SK-N-SH (cell line): Measurements from ENCODE around the gene EFHC1. TPM values are rescaled to one million over a fixed set of nuclear protein-coding genes. Genes with fewer than 3 reads are reported as not detected.
A peak's percentile ranks its signal among the peaks of the same experiment; 100 is the strongest.

Experiments used
- CTCF ChIA-PET: fragments of 300-600, 350-600 bp; formaldehyde crosslinking; extraction: SDS; loops from one replicate; lab custom pipeline; 2021; lab: Yijun Ruan, JAX
- POLR2A ChIA-PET: fragments of 350-600 bp; sonication (Branson Sonifier 250); formaldehyde crosslinking; extraction: SDS; loops from one replicate; lab custom pipeline; 2020; ENCODE audit warnings: antibody characterized with exemption, inconsistent platforms; lab: Yijun Ruan, JAX
- DNase-seq: peaks from one replicate; pipeline ENCODE4 v3.0.0; 2012
- H2AFZ ChIP-seq: fragments of 200-600 bp; sonication (generic); 2 replicates; pipeline ENCODE4 v1.8.1; 2016; ENCODE audit warnings: antibody characterized with exemption, mild to moderate bottlenecking, low read depth
- H3F3A ChIP-seq: fragments of 200-600 bp; sonication (generic); replicated peaks from 2 replicates; pipeline ENCODE3; 2016; ENCODE audit warnings: antibody characterized with exemption, mild to moderate bottlenecking; ENCODE audit not compliant: insufficient read depth
- H3K27ac ChIP-seq, 2 experiments: fragments of 200-500 bp in 1 of 2; fragments of 200-600 bp in 1 of 2; sonication (Bioruptor generic) in 1 of 2; sonication (generic), shearing (Covaris generic) in 1 of 2; 2 replicates each; pipeline versions ENCODE4 v1.5.1 to v1.6.1; 2014 to 2016; ENCODE audit warnings: low read depth in 2 of 2, inconsistent platforms in 1 of 2, low read length in 1 of 2, mild to moderate bottlenecking in 1 of 2, mixed read lengths in 1 of 2
- H3K27me3 ChIP-seq: fragments of 200-600 bp; sonication (generic), shearing (Covaris generic); 2 replicates; pipeline ENCODE4 v1.6.1; 2016; ENCODE audit warnings: mixed run types; ENCODE audit not compliant: insufficient read depth
- H3K36me3 ChIP-seq, 2 experiments: fragments of 200-500 bp in 1 of 2; fragments of 200-600 bp in 1 of 2; sonication (Bioruptor generic) in 1 of 2; sonication (generic) in 1 of 2; replicated peaks in 1 of 2; 2 replicates each; pipeline versions ENCODE3 to v1.5.1; 2014 to 2016; ENCODE audit warnings: low read length in 1 of 2, mild to moderate bottlenecking in 1 of 2; ENCODE audit not compliant: insufficient read depth in 2 of 2, control insufficient read depth in 1 of 2
- H3K4me1 ChIP-seq, 2 experiments: fragments of 200-500 bp in 1 of 2; fragments of 200-600 bp in 1 of 2; sonication (Bioruptor generic) in 1 of 2; sonication (generic), shearing (Covaris generic) in 1 of 2; 2 replicates each; pipeline versions ENCODE4 v1.5.1 to v1.6.1; 2014 to 2016; ENCODE audit warnings: low read depth in 1 of 2, low read length in 1 of 2, mixed run types in 1 of 2; ENCODE audit not compliant: insufficient read depth in 2 of 2, control insufficient read depth in 1 of 2
- H3K4me2 ChIP-seq: fragments of 200-600 bp; sonication (generic), shearing (Covaris generic); 2 replicates; pipeline ENCODE4 v1.6.1; 2017; ENCODE audit warnings: mixed run types
- H3K4me3 ChIP-seq, 2 experiments: fragments of 200-500 bp in 1 of 2; fragments of 200-600 bp in 1 of 2; sonication (Bioruptor generic) in 1 of 2; sonication (generic), shearing (Covaris generic) in 1 of 2; 2 replicates each; pipeline versions ENCODE4 v1.5.1 to v1.8.1; 2014 to 2016; ENCODE audit warnings: low read depth in 2 of 2, inconsistent platforms in 1 of 2, low read length in 1 of 2, mild to moderate bottlenecking in 1 of 2, mixed read lengths in 1 of 2, moderate library complexity in 1 of 2
- H3K79me2 ChIP-seq: fragments of 200-600 bp; sonication (generic); 2 replicates; pipeline ENCODE4 v1.8.1; 2017; ENCODE audit warnings: mild to moderate bottlenecking; ENCODE audit not compliant: insufficient read depth
- H3K9ac ChIP-seq: fragments of 200-600 bp; sonication (generic); 2 replicates; pipeline ENCODE4 v1.6.1; 2017; ENCODE audit warnings: mixed run types
- H3K9me2 ChIP-seq: fragments of 200-600 bp; sonication (generic); 2 replicates; pipeline ENCODE4 v1.6.1; 2017; ENCODE audit warnings: mixed run types
- H3K9me3 ChIP-seq: fragments of 200-600 bp; sonication (generic); 2 replicates; pipeline ENCODE4 v1.6.1; 2017; ENCODE audit warnings: mixed run types, mild to moderate bottlenecking, moderate library complexity
- H4K20me1 ChIP-seq: fragments of 200-600 bp; sonication (generic); 2 replicates; pipeline ENCODE4 v1.6.1; 2017; ENCODE audit warnings: mild to moderate bottlenecking, mixed run types; ENCODE audit not compliant: insufficient read depth
- CHD2 ChIP-seq: fragments of 150-350 bp; IDR thresholded peaks from 2 replicates; pipeline ENCODE4 v1.6.1; 2018; ENCODE audit warnings: low read length; ENCODE audit not compliant: partially characterized antibody
- ELF1 ChIP-seq: IDR thresholded peaks from 2 replicates; pipeline ENCODE4 v1.4.0; 2012
- EZH2phosphoT487 ChIP-seq: fragments of 200-600 bp; sonication (generic); IDR thresholded peaks from 2 replicates; pipeline ENCODE4 v1.6.1; 2017; ENCODE audit warnings: low read depth, mixed run types, mild to moderate bottlenecking, antibody characterized with exemption, moderate library complexity, borderline replicate concordance
- FOSL2 ChIP-seq: IDR thresholded peaks from 2 replicates; pipeline ENCODE4 v1.4.0; 2012; ENCODE audit warnings: low read depth, mild to moderate bottlenecking, moderate library complexity, borderline replicate concordance
- FOXM1 ChIP-seq: IDR thresholded peaks from 2 replicates; pipeline ENCODE4 v1.4.0; 2012; ENCODE audit warnings: low read depth, mild to moderate bottlenecking
- GATA2 ChIP-seq: sonication (generic); formaldehyde crosslinking; IDR thresholded peaks from 2 replicates; pipeline ENCODE4 v1.5.0; 2020; ENCODE audit warnings: mild to moderate bottlenecking, missing genetic modification reagents
- MEF2A ChIP-seq: IDR thresholded peaks from 2 replicates; pipeline ENCODE4 v1.4.0; 2012; ENCODE audit warnings: low read depth, borderline replicate concordance
- MXI1 ChIP-seq: IDR thresholded peaks from 2 replicates; pipeline ENCODE4 v1.6.1; 2012; ENCODE audit warnings: mild to moderate bottlenecking, low read depth, low read length, improper control_type of control experiment
- NFIC ChIP-seq: IDR thresholded peaks from 2 replicates; pipeline ENCODE4 v1.4.0; 2012; ENCODE audit warnings: borderline replicate concordance
- NRF1 ChIP-seq: IDR thresholded peaks from 2 replicates; pipeline ENCODE4 v1.6.1; 2012; ENCODE audit warnings: low read depth, mild to moderate bottlenecking, low read length
- POLR2AphosphoS5 ChIP-seq: IDR thresholded peaks from 2 replicates; pipeline ENCODE4 v1.6.1; 2012; ENCODE audit warnings: low read depth, low read length
- RAD21 ChIP-seq: IDR thresholded peaks from 2 replicates; pipeline ENCODE4 v1.6.1; 2012; ENCODE audit warnings: mild to moderate bottlenecking, low read length
- RCOR1 ChIP-seq: fragments of 150-350 bp; IDR thresholded peaks from 2 replicates; pipeline ENCODE4 v1.6.1; 2017; ENCODE audit warnings: antibody characterized with exemption, low read length
- RFX5 ChIP-seq: IDR thresholded peaks from 2 replicates; pipeline ENCODE4 v1.6.1; 2012; ENCODE audit warnings: mild to moderate bottlenecking, improper control_type of control experiment, low read length
- RXRA ChIP-seq: IDR thresholded peaks from 2 replicates; pipeline ENCODE4 v1.4.0; 2012; ENCODE audit warnings: low read depth, mild to moderate bottlenecking, borderline replicate concordance
- SIN3A ChIP-seq: IDR thresholded peaks from 2 replicates; pipeline ENCODE4 v1.6.1; 2012; ENCODE audit warnings: low read depth, mild to moderate bottlenecking, low read length, moderate library complexity, borderline replicate concordance
- SMC3 ChIP-seq: IDR thresholded peaks from 2 replicates; pipeline ENCODE4 v1.6.1; 2012; ENCODE audit warnings: low read depth, low read length, improper control_type of control experiment
- TCF12 ChIP-seq: IDR thresholded peaks from 2 replicates; pipeline ENCODE4 v1.4.0; 2012
- TEAD4 ChIP-seq: IDR thresholded peaks from 2 replicates; pipeline ENCODE4 v1.4.0; 2012; ENCODE audit warnings: mild to moderate bottlenecking, borderline replicate concordance; ENCODE audit not compliant: insufficient read depth
- WGBS: methylation state at CpG from one replicate; pipeline ENCODE4 v1.1.6; 2017; ENCODE audit warnings: low lambda C conversion rate; 5-methylcytosine and 5-hydroxymethylcytosine counted together
- polyA plus RNA-seq, 3 experiments: library from polyadenylated mRNA; depleted of rRNA; stranded (reverse); fragments of >200 nt; gene quantifications; 2 replicates each; pipeline ENCODE4 v1.2.3, GENCODE V29; 2012
- TF ChIP-seq, protein P1 (sequence below): IDR thresholded peaks from 2 replicates; pipeline ENCODE4 v1.4.0; 2012; ENCODE audit warnings: low read depth, borderline replicate concordance
- TF ChIP-seq, protein P2 (sequence below): fragments of 150-350 bp; IDR thresholded peaks from 2 replicates; pipeline ENCODE4 v1.6.1; 2017; ENCODE audit warnings: antibody characterized with exemption, low read length, low read depth, borderline replicate concordance
- TF ChIP-seq, protein P3 (sequence below): IDR thresholded peaks from 2 replicates; pipeline ENCODE4; 2012
- TF ChIP-seq, protein P4 (sequence below): IDR thresholded peaks from 2 replicates; pipeline ENCODE4 v1.4.0; 2012; ENCODE audit warnings: low read depth
- TF ChIP-seq, protein P5 (sequence below): fragments of 200-600 bp; sonication (generic); IDR thresholded peaks from 2 replicates; pipeline ENCODE4 v1.6.1; 2017; ENCODE audit warnings: antibody characterized with exemption, mild to moderate bottlenecking, moderate library complexity
- TF ChIP-seq, protein P6 (sequence below): fragments of 150-350 bp; IDR thresholded peaks from 2 replicates; pipeline ENCODE4 v1.6.1; 2016; ENCODE audit warnings: mild to moderate bottlenecking, low read depth, low read length
- TF ChIP-seq, protein P7 (sequence below): IDR thresholded peaks from 2 replicates; pipeline ENCODE4 v1.4.0; 2012; ENCODE audit warnings: low read depth, borderline replicate concordance

Gene EFHC1
- polyA plus RNA-seq, 1 of the 3 experiments (the other 2 are of a cell fraction), result 39.4 TPM

DNA sequence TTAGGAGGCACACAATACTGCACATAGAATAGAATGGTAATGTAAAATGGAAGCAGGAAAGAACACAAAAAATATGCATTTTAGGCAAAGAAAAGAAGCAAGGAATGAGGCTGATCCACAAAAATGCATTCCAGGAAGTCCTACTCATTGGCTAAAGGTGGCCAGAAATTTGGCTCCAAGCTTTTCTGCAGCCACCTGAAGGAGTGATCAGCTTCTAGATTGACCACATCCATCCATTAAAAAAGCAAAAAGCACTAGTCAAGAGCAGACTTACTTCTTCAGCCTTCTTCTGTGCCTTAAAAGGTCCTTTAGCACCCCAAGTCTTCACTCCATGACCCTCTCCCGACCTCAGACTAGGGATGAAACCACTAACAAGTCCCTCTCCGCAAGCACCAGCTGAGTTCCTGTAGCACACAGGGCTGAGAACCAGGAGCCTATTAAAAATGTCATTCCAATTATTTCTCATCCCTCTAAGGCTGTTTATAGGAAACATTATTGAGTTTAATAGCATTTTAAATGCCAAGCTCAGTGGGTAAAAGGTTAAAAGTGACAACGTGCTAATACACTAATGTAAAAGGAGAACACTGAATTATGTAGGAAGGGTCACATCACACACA lies 120.3 kb downstream of the EFHC1 start:
- Histone ChIP-seq H3K9me2 (no peaks in the 10 kb centered on the region), H3K9ac (peak overlapping the region; percentile 23; the same call in 1 of the 2 replicates), H4K20me1 (no peaks in the 10 kb centered on the region), H2AFZ (no peak overlapping the region), H3K4me2 (peak overlapping the region; percentile 54), H3K9me3 (no peaks in the 10 kb centered on the region), H3K27me3 (no peaks in the 10 kb centered on the region), H3K27ac (peak overlapping the region; percentile 87), H3K79me2 (peaks cover 83% of the 10 kb centered on the region), H3K4me1 (peaks cover 62 to 91% of the 10 kb centered on the region in 2 experiments), H3K36me3 (peaks cover 5 to 6% of the 10 kb centered on the region in 2 experiments), H3F3A (peaks cover 62% of the 10 kb centered on the region), H3K4me3 (peak overlapping the region in 1 of 2 experiments; percentile 9; a peak in 1 of 4 replicates)
- 54% methylated on average over 3 of the region's 3 CpGs for WGBS
- ChIA-PET CTCF (interaction anchor here (1.0 to 1.6 kb wide), 4 partner anchors 12 to 184 kb away, joined by 3 read pairs; partner anchors contain the start of gene TRAM2), POLR2A (no interaction called here)
- no peak for DNase-seq
- TF ChIP-seq FOSL2 (0 out of 2 replicates have a peak, but pooled peaks have one; percentile 32), ELF1 (no peak), RXRA (0 out of 2 replicates have a peak, but pooled peaks have one; percentile 8), MEF2A (no peak), RCOR1 (no peak), EZH2phosphoT487 (no peak), MXI1 (no peak), TCF12 (peak; percentile 24; the same call in 1 of the 2 replicates), NRF1 (no peak), GATA2 (CRISPR knock-in tag) (no peak), RFX5 (no peak), TEAD4 (no peak), FOXM1 (no peak), SMC3 (no peak), SIN3A (no peak), POLR2AphosphoS5 (no peak), RAD21 (no peak), CHD2 (no peak), NFIC (peak; percentile 44; the same call in 1 of the 2 replicates)
- TF ChIP-seq, protein P1, sequence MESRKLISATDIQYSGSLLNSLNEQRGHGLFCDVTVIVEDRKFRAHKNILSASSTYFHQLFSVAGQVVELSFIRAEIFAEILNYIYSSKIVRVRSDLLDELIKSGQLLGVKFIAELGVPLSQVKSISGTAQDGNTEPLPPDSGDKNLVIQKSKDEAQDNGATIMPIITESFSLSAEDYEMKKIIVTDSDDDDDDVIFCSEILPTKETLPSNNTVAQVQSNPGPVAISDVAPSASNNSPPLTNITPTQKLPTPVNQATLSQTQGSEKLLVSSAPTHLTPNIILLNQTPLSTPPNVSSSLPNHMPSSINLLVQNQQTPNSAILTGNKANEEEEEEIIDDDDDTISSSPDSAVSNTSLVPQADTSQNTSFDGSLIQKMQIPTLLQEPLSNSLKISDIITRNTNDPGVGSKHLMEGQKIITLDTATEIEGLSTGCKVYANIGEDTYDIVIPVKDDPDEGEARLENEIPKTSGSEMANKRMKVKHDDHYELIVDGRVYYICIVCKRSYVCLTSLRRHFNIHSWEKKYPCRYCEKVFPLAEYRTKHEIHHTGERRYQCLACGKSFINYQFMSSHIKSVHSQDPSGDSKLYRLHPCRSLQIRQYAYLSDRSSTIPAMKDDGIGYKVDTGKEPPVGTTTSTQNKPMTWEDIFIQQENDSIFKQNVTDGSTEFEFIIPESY, result no peak
- TF ChIP-seq, protein P2, sequence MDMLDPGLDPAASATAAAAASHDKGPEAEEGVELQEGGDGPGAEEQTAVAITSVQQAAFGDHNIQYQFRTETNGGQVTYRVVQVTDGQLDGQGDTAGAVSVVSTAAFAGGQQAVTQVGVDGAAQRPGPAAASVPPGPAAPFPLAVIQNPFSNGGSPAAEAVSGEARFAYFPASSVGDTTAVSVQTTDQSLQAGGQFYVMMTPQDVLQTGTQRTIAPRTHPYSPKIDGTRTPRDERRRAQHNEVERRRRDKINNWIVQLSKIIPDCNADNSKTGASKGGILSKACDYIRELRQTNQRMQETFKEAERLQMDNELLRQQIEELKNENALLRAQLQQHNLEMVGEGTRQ, result no peak
- TF ChIP-seq, protein P3, sequence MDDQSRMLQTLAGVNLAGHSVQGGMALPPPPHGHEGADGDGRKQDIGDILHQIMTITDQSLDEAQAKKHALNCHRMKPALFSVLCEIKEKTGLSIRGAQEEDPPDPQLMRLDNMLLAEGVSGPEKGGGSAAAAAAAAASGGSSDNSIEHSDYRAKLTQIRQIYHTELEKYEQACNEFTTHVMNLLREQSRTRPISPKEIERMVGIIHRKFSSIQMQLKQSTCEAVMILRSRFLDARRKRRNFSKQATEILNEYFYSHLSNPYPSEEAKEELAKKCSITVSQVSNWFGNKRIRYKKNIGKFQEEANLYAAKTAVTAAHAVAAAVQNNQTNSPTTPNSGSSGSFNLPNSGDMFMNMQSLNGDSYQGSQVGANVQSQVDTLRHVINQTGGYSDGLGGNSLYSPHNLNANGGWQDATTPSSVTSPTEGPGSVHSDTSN, result 0 out of 2 replicates have a peak, but pooled peaks have one; percentile 5
- TF ChIP-seq, protein P4, sequence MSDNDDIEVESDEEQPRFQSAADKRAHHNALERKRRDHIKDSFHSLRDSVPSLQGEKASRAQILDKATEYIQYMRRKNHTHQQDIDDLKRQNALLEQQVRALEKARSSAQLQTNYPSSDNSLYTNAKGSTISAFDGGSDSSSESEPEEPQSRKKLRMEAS, result no peak
- TF ChIP-seq, protein P5, sequence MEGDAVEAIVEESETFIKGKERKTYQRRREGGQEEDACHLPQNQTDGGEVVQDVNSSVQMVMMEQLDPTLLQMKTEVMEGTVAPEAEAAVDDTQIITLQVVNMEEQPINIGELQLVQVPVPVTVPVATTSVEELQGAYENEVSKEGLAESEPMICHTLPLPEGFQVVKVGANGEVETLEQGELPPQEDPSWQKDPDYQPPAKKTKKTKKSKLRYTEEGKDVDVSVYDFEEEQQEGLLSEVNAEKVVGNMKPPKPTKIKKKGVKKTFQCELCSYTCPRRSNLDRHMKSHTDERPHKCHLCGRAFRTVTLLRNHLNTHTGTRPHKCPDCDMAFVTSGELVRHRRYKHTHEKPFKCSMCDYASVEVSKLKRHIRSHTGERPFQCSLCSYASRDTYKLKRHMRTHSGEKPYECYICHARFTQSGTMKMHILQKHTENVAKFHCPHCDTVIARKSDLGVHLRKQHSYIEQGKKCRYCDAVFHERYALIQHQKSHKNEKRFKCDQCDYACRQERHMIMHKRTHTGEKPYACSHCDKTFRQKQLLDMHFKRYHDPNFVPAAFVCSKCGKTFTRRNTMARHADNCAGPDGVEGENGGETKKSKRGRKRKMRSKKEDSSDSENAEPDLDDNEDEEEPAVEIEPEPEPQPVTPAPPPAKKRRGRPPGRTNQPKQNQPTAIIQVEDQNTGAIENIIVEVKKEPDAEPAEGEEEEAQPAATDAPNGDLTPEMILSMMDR, result no peak
- TF ChIP-seq, protein P6, sequence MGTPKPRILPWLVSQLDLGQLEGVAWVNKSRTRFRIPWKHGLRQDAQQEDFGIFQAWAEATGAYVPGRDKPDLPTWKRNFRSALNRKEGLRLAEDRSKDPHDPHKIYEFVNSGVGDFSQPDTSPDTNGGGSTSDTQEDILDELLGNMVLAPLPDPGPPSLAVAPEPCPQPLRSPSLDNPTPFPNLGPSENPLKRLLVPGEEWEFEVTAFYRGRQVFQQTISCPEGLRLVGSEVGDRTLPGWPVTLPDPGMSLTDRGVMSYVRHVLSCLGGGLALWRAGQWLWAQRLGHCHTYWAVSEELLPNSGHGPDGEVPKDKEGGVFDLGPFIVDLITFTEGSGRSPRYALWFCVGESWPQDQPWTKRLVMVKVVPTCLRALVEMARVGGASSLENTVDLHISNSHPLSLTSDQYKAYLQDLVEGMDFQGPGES, result no peak
- TF ChIP-seq, protein P7, sequence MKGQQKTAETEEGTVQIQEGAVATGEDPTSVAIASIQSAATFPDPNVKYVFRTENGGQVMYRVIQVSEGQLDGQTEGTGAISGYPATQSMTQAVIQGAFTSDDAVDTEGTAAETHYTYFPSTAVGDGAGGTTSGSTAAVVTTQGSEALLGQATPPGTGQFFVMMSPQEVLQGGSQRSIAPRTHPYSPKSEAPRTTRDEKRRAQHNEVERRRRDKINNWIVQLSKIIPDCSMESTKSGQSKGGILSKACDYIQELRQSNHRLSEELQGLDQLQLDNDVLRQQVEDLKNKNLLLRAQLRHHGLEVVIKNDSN, result no peak
